HS-27A (cell line): Measurements from ENCODE around the gene ASAP3.
A peak's percentile ranks its signal among the peaks of the same experiment; 100 is the strongest.

Source experiments
- DNase-seq: peaks from one replicate; pipeline ENCODE4 v3.0.0-alpha.2; 2012; ENCODE audit warnings: low read depth, missing footprints

The ASAP3 gene

GRCh38 chr1:23483321-23484252 is at the start of gene ASAP3:
TSS of gene ASAP3 (minus strand) at chr1:23484179. CDS start at chr1:23484133, 46 bp downstream.
- DNase-seq, result no peak

GRCh38 chr1:23533246-23534023 is 49.5 kb upstream of the ASAP3 start:
- no peak for DNase-seq

GRCh38 chr1:23531562-23532094 is 47.6 kb upstream of the ASAP3 start:
- no peak for DNase-seq

GRCh38 chr1:23530747-23531561 is 47.0 kb upstream of the ASAP3 start, which contains the start of gene E2F2:
TSS of gene E2F2 (minus strand) at chr1:23531233. CDS start at chr1:23530793, 440 bp downstream.
- peak; percentile 65 for DNase-seq

- DNase-seq, result no peak
These were observed 46.2 kb upstream of the ASAP3 start for GRCh38 chr1:23530087-23530746.

GRCh38 chr1:23529146-23530086 is 45.4 kb upstream of the ASAP3 start:
- DNase-seq, result no peak

GRCh38 chr1:23528250-23528978 is 44.4 kb upstream of the ASAP3 start:
- DNase-seq, result peak; percentile 95

GRCh38 chr1:23527900-23528249 is 43.9 kb upstream of the ASAP3 start:
- DNase-seq, result no peak

GRCh38 chr1:23527366-23527765 is 43.4 kb upstream of the ASAP3 start:
- DNase-seq, result no peak

GRCh38 chr1:23526329-23527041 is 42.5 kb upstream of the ASAP3 start:
- no peak for DNase-seq

GRCh38 chr1:23525558-23526250 is 41.7 kb upstream of the ASAP3 start:
- DNase-seq, result no peak

- no peak for DNase-seq
These were observed 40.9 kb upstream of the ASAP3 start for GRCh38 chr1:23524716-23525401.

GRCh38 chr1:23524163-23524562 is 40.2 kb upstream of the ASAP3 start:
- DNase-seq, result no peak

- no peak for DNase-seq
These were observed 38.4 kb upstream of the ASAP3 start for GRCh38 chr1:23522244-23522982.

- no peak for DNase-seq
These were observed 37.6 kb upstream of the ASAP3 start for GRCh38 chr1:23521588-23521987.

- no peak for DNase-seq
These were observed 33.6 kb upstream of the ASAP3 start for GRCh38 chr1:23517581-23517980.

GRCh38 chr1:23515905-23516304 is 31.9 kb upstream of the ASAP3 start:
- no peak for DNase-seq
